ENCODE measurements around the gene SIVA1.

- TF ChIP-seq CREM (CRISPR knock-in tag; IDR thresholded peaks at IDR 0.05) (no peak), E2F4 (CRISPR knock-in tag; IDR thresholded peaks at IDR 0.05; ENCODE audit: borderline replicate concordance, low read depth) (no peak)
Measured at GRCh38 chr14:104793703-104793959, 40.7 kb downstream of the SIVA1 start.
